GM21529 (cell line): ENCODE measurements around the gene CDIPT.
A peak's percentile ranks its signal among the peaks of the same experiment; 100 is the strongest.
"Not testable (repeated sequence)": the region's sequence is repeated elsewhere in the genome, so short reads cannot be mapped to it uniquely, and the experiment has no call there.

ENCODE experiments used
- ATAC-seq: cut with Tn5 transposase; IDR thresholded peaks from one replicate; pipeline ENCODE4 v1.9.1; 2021; ENCODE audit not compliant: unreplicated experiment

Gene CDIPT

DNA sequence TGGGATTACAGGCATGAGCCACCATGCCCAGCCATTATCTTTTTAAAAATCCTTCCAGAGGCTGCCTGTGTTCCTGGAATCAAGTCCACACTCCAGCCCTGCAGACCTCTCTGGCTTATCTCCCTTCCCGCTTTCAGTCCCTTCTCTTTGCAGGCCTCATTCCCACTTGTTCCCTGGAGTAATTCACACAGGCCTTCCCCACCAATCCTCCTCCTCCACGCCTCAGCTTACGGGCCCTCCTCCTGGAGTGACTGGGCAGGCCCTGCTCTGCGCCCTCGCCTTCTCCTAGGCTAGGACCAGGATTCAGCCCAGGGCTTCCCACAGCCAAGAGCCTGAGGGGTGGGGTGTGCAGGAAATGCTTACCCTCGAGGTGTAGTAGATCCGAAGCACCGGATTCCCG, 2.8 kb downstream of the CDIPT start:
- ATAC-seq, result no peak

DNA sequence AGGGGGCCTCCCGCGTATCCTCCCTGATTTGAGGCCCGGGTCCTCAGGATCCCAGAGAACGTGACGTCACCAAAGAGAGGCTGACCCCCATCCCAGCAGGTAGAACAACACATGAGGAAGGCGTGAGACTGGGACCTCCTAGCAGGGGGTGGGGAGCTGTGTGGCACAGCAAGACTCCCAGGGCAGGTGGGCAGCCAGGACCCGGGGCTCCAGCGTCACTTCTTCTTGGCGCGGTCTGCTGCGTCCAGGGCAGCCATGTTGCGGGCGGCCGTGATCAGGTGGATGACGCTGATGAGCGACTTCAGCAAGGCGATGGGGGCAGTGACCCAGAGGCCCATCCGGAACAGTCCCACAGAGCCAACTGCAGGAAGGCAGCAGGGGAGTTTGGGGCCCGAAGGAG, 4.1 kb downstream of the CDIPT start:
- ATAC-seq, result no peak

DNA sequence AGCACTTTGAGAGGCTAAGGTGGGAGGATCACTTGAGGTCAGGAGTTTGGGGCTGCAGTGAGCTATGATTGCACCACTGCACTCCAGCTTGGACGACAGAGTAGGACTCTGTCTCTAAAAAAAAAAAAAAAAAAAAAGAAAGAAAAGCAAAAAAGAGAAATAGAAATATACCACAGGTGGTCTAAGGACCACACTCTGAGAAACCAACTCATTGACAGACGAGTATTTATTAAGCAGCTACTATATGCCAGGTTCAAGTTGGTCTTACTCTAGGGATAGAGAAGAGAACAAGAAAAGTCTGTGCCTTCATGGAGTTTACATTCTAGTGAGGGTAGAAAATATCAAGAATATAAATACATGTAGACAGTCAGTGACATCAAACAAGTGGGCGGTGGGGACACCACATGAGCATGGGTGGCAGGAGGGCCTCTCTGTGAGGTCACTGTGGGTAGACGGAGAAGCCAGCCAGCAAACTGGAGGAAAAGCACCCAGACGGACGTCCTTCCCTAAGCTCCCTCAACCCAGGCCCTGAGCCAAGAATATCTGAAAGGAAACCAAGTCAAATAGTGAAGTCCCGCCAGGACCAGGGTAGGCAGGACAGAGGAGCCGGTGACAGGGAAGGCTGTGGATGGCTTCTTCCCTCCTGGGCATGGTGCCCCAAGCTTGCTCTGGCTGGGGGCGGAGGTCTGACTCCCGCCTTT, 4.7 kb downstream of the CDIPT start:
- no peak for ATAC-seq

DNA sequence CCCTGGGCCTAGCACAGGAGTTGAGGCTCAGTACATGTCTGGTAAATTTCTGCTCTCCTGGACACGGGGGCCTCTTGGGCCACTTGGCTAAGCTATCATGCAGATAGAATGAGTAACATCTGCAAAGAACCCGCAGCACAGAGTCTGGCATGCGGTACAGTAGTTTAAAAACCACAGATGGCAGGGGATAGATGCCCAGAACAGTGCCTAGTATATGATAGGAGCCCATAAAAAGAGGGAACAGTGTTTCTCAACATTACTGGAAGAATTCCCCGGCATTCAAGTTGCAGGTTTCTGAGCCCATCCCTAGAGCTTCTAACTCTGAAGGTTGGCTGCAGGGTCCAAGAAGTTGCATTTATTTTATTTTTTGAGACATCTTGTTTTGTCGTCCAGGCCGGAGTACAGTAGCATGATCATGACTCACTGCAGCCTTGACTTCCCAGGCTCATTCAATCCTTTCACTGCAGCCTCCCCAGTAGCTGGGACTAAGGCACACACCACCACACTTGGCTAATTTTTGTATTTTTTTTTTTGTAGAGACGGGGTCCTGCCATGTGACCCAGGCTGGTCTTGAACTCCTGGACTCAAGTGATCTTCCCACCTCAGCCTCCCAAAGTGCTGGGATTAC, 5.8 kb downstream of the CDIPT start:
- ATAC-seq, result no peak

DNA sequence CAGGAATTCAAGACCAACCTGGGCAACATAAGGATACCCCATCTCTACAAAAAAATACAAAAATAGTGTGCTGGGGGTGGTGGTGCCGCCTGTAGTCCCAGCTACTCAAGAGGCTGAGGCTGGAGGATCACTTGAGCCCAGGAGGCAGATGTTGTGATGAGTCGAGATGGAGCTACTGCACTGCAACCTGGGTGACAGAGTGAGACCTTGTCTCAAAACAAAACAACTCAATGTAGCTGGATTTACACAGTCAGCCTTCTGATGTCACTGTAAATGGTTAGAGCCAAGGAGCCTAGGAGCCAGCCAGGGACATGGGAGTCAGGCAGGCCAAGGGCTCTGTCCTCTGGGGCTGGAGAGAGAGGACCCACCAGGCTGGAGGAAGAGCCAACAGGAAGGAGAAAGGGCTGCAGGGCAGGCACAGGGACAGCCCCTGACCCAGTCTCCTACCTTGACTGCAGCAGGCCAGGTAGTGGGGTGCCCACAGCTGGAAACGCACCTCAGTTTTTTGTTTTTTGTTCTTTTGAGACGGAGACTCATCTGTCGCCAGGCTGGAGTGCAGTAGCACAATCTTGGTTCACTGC, 8.4 kb downstream of the CDIPT start:
- no peak for ATAC-seq

DNA sequence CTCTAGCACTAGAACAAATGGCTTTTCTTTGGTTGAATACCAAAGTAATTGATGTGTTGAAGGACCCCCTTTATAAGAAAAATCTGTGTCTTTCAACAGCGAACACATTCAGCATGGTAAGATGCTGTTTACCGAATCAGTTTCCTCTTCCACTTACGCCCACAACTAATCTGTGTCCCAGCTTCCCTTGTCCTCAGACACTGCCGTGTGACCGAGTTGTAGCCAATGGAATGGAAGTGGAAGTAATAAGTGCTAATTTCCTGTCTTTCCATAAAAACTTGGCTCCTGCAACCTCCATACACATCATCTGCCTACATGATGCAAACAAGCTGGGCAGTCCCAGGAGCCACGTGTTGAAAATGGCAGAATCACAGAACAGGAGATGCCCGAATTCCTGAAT, 10.4 kb downstream of the CDIPT start:
- ATAC-seq, result no peak

DNA sequence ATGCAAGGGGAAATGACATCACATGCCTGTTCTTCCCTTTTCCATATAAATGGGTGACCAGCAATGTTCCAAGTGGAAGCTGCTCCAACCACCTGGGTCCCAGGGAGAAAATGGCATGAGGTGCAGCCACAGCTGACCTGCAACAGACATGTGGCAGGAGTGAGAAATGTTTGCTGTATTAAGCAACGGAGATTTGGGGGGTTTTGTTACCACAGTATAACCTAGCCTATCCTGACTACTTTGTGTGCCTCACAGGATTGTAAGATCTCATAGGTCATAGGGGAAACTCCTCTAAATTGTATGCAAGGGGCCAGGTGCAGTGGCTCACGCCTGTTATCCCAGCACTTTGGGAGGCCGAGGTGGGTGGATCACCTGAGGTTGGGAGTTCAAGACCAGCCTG, 12.0 kb downstream of the CDIPT start:
- no peak for ATAC-seq

DNA sequence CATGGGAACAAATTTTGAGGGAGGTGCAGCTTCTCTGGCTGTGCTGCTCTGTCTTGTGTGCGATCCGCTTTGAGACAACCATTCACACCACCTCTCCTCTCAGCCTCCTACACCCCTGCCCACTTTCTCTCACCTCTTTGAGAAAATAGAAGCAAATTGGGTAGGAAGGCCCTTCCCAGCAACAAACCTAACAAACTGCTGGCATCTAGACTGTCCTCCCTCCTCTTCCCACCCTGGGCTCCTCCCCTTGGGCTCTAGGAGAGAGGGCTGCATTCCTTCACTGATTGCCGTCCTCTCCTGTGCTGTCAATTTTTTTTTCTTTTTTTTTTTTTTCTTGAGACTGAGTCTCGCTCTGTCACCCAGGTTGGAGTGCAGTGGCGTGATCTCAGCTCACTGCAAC, 13.5 kb downstream of the CDIPT start:
- ATAC-seq, result no peak

DNA sequence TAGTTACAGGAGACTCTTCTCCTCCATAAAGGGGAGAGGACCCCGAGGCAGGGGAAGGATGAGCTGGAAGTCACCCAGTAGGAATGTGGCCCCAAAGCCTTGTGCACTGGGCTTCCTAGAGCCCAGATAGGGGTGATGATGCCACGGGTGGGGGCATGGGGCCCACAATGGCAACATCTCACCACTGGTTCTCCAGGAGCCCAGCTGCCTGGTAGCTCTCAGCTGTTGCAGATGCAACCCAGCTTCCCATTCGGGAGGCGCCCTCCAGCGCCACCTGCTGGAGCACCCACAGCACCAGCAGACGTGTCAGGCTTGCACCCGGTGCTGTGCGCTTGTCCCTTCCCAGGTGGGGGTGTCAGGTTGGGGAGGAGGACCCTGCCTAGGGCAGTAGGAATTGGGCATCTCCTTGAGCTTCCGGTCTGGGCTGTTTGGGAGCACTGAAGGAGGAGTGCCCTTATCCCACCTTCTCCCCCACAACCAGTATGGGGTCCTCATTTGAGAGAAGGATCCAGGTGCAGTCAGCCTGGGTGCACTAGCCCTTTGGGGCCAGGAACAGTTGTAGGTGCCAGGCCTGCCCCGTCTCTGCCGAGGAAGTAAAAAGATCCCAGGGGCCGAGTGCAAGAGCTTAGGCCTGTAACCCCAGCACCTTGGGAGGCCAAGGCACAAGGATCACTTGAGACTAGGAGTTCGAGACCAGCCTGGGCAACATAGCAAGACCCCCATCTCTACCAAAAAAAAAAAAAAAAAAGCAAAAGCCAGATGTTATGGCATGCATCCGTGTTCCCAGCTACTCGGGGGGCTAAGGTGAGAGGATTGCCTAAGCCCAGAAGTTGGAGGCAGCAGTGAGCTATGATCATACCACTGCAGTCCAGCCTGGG, 14.4 kb downstream of the CDIPT start:
- peak; percentile 45 for ATAC-seq

DNA sequence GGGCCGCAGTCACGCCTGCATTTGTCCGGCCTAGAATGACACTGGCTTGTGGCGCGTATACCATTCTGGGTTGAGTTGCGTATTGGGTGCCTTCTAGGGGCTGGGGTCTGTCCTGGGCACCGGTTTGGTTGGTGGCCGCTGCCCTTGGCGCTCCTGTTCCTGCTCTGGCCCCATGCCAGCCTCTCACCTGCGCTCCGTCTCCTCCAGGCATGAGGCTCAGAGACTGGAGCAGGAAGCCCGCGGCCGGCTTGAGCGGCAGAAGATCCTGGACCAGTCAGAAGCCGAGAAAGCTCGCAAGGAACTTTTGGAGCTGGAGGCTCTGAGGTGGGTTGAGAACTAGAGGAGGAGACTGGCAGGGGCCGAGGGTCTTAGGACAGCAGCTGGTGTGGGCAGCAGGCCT, 17.4 kb downstream of the CDIPT start:
- ATAC-seq, result no peak

DNA sequence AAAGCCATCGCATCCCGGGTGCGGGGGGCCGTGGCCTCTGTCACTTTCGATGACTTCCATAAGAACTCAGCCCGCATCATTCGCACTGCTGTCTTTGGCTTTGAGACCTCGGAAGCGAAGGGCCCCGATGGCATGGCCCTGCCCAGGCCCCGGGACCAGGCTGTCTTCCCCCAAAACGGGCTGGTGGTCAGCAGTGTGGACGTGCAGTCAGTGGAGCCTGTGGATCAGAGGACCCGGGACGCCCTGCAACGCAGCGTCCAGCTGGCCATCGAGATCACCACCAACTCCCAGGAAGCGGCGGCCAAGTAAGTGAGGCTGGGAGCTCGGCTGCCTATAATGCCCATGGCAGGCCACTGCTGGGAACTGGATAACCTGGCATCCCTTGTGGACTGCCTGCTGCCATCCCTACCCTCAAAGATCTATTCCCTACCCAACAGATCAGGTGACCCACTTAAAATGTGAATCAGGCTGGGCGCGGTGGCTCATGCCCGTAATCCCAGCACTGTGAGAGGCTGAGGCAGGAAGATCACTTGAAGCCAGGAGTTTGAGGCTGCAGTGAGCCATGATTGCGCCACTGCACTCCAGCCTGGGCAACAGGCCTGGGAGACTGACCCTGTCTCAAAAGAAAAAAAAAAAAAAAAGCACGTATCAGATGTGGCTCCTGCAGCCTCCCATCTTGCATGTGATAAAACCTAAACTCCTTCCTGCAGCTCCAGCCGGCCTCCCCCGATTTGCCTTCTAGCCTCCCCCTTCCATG, 18.3 kb downstream of the CDIPT start:
- ATAC-seq, result no peak

DNA sequence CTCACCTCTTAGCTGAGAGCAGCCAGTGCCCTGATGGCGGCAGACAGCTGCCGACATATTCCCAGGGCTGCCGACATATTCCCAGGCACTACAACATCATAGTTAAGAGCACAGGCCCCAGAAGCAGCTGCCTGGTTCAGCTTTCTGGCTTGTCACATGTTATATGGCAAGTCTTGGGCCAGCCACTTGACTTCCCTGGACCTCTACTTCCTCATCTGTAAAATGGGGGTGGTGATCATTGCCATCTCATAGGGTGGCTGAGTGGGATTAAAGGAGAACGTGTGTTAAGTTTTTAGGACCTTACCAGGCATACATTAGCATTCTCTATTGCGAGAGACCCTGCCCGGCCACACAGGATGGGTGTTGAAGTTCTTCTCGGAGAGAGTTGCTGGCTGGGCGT, 19.1 kb downstream of the CDIPT start:
- no peak for ATAC-seq

DNA sequence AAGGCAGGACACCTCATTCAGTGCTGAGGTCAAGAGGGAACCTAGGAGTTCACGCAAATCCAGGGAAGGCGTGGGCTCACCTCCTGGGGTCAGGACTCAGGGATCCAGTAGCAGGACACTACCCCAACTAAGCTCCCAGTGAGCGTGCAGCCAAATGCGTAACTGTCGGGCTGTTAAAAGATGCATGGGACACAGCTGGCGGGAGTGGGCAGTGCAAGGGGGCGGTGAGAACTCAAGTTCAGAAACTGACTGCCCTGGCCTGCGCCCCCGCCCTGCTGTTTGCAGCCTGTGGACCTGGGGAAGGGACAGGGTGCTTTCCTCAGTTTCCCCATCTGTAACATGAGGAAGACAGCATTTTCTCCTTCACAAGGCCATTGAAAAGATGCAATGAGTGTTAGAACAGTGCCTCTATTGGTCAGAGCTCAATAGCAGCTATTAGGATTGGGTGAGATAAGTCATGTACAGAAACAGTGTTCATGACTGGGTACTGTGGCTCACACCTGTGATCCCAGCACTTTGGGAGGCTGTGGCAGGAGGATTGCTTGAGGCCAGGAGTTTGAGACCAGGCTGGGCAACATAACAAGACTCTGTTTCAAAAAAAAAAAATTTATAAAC, 20.2 kb downstream of the CDIPT start:
- ATAC-seq, result no peak

DNA sequence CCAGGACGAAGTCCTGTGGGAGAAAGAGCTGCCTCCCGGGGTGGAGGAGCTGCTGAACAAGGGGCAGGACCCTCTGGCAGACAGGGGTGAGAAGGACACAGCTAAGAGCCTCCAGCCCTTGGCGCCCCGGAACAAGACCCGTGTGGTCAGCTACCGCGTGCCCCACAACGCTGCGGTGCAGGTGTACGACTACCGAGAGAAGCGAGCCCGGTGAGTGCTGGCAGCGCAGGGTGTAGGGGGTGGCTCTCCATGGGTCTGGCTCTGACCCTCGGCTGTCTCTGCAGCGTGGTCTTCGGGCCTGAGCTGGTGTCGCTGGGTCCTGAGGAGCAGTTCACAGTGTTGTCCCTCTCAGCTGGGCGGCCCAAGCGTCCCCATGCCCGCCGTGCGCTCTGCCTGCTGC, 21.4 kb downstream of the CDIPT start:
- no peak for ATAC-seq

DNA sequence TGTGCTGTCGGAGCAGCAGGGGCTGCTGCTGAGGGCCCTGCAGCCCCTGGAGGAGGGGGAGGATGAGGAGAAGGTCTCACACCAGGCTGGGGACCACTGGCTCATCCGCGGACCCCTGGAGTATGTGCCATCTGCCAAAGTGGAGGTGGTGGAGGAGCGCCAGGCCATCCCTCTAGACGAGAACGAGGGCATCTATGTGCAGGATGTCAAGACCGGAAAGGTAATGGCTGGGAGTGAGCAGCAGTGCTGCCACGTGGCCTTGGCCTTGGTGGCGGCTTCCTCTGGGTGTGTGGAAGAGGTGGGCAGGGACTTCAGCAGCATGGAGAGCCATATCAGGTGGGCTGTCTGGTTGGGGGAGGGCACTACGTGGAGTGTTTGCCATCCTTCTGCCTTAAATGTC, 22.8 kb downstream of the CDIPT start:
- no peak for ATAC-seq

DNA sequence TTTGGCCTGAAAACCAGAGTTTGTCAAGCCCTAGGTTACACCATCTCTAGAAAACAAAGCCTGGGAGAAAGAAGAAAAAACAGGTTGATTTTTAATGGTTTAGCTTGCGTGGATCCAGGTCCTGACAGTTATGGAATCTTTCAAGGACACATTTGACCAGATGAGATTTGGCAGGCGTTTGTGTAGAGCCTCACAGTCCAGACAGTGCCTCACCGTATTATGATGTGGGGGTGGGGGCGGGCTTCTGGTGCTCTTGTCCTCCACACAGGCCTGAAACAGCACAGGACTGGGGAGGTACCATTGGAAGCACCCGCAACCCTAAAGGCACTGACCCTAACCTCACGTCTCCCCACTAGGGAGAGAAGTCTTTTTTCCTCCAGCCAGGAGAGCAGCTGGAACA, 23.2 kb downstream of the CDIPT start:
- ATAC-seq, result no peak

DNA sequence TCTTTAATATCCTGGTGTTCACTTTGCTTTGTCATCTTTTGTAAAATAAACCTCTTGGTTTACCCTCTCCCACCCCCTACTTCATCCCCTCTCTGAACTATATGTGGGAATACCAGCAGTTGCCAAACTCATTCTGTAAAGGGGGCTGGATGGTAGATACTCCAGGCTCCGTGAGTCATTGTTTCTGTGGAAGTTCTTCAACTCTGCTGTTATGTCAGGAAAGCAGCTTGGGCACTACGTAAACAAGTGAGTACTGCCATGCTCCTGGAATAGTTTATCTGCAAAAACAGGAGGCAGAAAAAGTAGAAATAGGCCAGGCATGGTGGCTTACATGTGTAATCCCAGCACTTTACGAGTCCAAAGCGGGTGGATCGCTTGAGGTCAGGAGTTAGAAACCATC, 25.2 kb downstream of the CDIPT start:
- ATAC-seq, result no peak

DNA sequence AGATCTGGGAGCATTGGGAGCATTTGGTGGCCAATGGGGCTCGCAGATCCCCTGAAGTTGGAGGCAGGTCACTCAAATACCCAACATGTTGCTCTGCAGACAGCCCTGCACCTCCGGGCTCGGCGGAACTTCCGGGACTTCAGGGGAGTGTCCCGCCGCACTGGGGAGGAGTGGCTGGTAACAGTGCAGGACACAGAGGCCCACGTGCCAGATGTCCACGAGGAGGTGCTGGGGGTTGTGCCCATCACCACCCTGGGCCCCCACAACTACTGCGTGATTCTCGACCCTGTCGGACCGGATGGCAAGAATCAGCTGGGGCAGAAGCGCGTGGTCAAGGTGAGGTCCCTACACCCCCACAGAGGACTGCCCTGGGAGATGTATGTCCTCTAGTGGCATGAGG, 26.4 kb downstream of the CDIPT start:
- ATAC-seq, result no peak

DNA sequence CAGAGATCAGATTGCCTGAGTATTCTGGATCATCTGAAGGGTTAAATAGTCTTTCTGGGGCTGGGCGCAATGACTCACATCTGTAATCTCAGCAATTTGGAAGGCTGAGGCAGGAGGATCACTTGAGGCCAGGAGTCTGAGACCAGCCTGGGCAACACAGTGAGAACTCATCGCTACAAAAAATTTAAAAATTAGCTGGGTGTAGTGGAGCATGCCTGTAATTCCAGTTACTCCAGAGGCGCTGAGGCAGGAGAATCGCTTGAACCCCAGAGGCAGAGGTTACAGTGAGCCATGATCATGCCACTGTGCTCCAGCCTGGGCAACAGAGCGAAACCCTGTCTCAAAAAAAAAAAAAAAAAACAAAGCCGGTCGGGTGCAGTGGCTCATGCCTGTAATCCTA, 27.1 kb downstream of the CDIPT start:
- no peak for ATAC-seq

DNA sequence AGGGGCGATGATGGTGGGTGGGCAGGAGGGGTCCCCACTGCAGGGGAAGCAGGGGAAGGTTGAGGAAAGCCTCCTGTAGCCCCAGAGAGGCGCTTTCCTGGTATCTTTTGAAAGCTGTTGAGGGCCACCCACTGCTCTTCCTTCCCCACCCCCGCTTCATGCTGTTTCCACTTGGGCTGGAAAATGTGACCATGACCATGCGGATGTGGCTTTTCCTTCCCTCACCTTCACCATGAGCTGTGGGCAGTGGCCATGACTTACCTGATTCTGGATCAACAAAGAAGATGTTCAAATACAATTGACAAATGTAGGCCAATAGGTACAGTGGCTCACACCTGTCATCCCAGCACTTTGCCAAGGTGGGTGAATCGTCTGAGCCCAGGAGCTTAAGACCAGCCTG, 28.9 kb downstream of the CDIPT start:
- ATAC-seq, result no peak

DNA sequence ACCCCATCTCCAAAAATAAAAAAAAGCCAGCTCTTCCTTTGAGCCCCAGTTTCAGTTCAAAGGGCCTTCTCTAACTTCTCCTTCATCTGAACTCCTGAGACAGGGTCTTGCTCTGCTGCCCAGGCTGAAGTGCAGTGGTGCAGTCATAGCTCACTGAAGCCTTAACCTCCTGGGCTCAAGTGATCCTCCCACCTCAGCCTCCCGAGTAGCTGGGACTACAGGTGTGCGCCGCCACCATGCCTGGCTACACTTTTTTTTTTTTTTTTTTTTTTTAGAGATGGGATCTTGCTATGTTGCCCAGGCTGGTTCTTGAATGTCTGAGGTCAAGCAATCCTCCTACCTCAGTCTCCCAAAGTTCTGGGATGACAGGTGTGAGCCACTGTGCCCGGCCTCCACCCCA, 29.8 kb downstream of the CDIPT start:
- ATAC-seq, result not testable (repeated sequence)
